H9 (cell line): ENCODE results near the gene SYT9. TPM values are rescaled to one million over a fixed set of nuclear protein-coding genes. Genes with fewer than 3 reads are reported as not detected.

Experiments used
- DNase-seq: peaks from one replicate; pipeline ENCODE4 v3.0.0-alpha.2; 2017
- H2AFZ ChIP-seq: one replicate; pipeline ENCODE4 v1.6.1; 2013; ENCODE audit warnings: mild to moderate bottlenecking, low read length, control low read depth, moderate library complexity
- H2AK5ac ChIP-seq: 2 replicates; pipeline ENCODE4 v1.6.1; 2013; ENCODE audit warnings: low read length, control low read depth, mixed read lengths; ENCODE audit not compliant: insufficient read length
- H2BK120ac ChIP-seq: one replicate; pipeline ENCODE4 v1.6.1; 2013; ENCODE audit warnings: low read depth, mild to moderate bottlenecking, low read length, control low read depth, inconsistent platforms; ENCODE audit not compliant: poor library complexity, severe bottlenecking
- H2BK12ac ChIP-seq: 2 replicates; pipeline ENCODE4 v1.6.1; 2013; ENCODE audit warnings: low read length, control low read depth, mixed read lengths, low read depth; ENCODE audit not compliant: insufficient read length
- H2BK15ac ChIP-seq: 2 replicates; pipeline ENCODE4 v1.6.1; 2013; ENCODE audit warnings: low read depth, low read length, control low read depth
- H2BK20ac ChIP-seq: one replicate; pipeline ENCODE4 v1.6.1; 2013; ENCODE audit warnings: low read depth, mild to moderate bottlenecking, low read length, control low read depth, inconsistent platforms; ENCODE audit not compliant: poor library complexity, severe bottlenecking
- H2BK5ac ChIP-seq: 2 replicates; pipeline ENCODE4 v1.6.1; 2013; ENCODE audit warnings: low read length, control low read depth, mixed read lengths; ENCODE audit not compliant: insufficient read length
- H3K14ac ChIP-seq: 2 replicates; pipeline ENCODE4 v1.6.1; 2013; ENCODE audit warnings: low read length, control low read depth; ENCODE audit not compliant: insufficient read depth
- H3K18ac ChIP-seq: 2 replicates; pipeline ENCODE4 v1.6.1; 2013; ENCODE audit warnings: low read depth, mild to moderate bottlenecking, mixed read lengths, low read length, control low read depth; ENCODE audit not compliant: insufficient read length
- H3K23ac ChIP-seq: 2 replicates; pipeline ENCODE4 v1.6.1; 2013; ENCODE audit warnings: low read length, control low read depth, mixed read lengths, low read depth; ENCODE audit not compliant: insufficient read length
- H3K23me2 ChIP-seq: 2 replicates; pipeline ENCODE4 v1.6.1; 2013; ENCODE audit warnings: low read depth, mild to moderate bottlenecking, mixed read lengths, low read length, control low read depth; ENCODE audit not compliant: insufficient read length, poor library complexity, severe bottlenecking
- H3K27ac ChIP-seq: 2 replicates; pipeline ENCODE4 v1.5.1; 2013; ENCODE audit warnings: low read length, control low read depth, mixed read lengths, low read depth; ENCODE audit not compliant: insufficient read length
- H3K27me3 ChIP-seq: 2 replicates; pipeline ENCODE4 v1.6.1; 2013; ENCODE audit warnings: low read length, control low read depth, inconsistent platforms; ENCODE audit not compliant: insufficient read depth
- H3K4ac ChIP-seq: 2 replicates; pipeline ENCODE4 v1.6.1; 2013; ENCODE audit warnings: low read depth, mild to moderate bottlenecking, control low read depth, inconsistent platforms, low read length, moderate library complexity
- H3K4me1 ChIP-seq: 2 replicates; pipeline ENCODE4 v1.6.1; 2013; ENCODE audit warnings: low read length, control low read depth, inconsistent platforms; ENCODE audit not compliant: insufficient read depth
- H3K4me2 ChIP-seq: 2 replicates; pipeline ENCODE4 v1.6.1; 2013; ENCODE audit warnings: low read length, control low read depth, mixed read lengths; ENCODE audit not compliant: insufficient read length, insufficient read depth
- H3K56ac ChIP-seq: 2 replicates; pipeline ENCODE4 v1.6.1; 2013; ENCODE audit warnings: low read depth, mild to moderate bottlenecking, mixed read lengths, low read length, control low read depth; ENCODE audit not compliant: insufficient read length
- H3K79me1 ChIP-seq: 2 replicates; pipeline ENCODE4 v1.6.1; 2013; ENCODE audit warnings: low read depth, mild to moderate bottlenecking, moderate library complexity, low read length, control low read depth, inconsistent platforms; ENCODE audit not compliant: insufficient read depth, poor library complexity, severe bottlenecking
- H3K79me2 ChIP-seq: 2 replicates; pipeline ENCODE4 v1.6.1; 2013; ENCODE audit warnings: low read length, control low read depth, inconsistent platforms; ENCODE audit not compliant: insufficient read depth
- H3K9ac ChIP-seq: 2 replicates; pipeline ENCODE4 v1.6.1; 2013; ENCODE audit warnings: low read length, control low read depth, mixed read lengths; ENCODE audit not compliant: insufficient read length; ENCODE audit errors: extremely low read depth
- H3K9me3 ChIP-seq: one replicate; pipeline ENCODE4 v1.6.1; 2013; ENCODE audit warnings: low read depth, low read length, inconsistent platforms; ENCODE audit not compliant: control insufficient read depth
- H3T11ph ChIP-seq: one replicate; pipeline ENCODE4 v1.6.1; 2013; ENCODE audit warnings: mild to moderate bottlenecking, low read length, control low read depth, inconsistent platforms
- H4K20me1 ChIP-seq: one replicate; pipeline ENCODE4 v1.6.1; 2013; ENCODE audit not compliant: control insufficient read depth, insufficient read length, insufficient read depth
- H4K5ac ChIP-seq: 2 replicates; pipeline ENCODE4 v1.6.1; 2013; ENCODE audit warnings: low read depth, mild to moderate bottlenecking, mixed read lengths, low read length, control low read depth; ENCODE audit not compliant: insufficient read length
- H4K8ac ChIP-seq: replicated peaks from 2 replicates; pipeline ENCODE4 v1.6.1; 2013; ENCODE audit warnings: low read length, control low read depth, mixed read lengths, low read depth; ENCODE audit not compliant: insufficient read length
- H4K91ac ChIP-seq: 2 replicates; pipeline ENCODE4 v1.6.1; 2013; ENCODE audit warnings: low read depth, mild to moderate bottlenecking, moderate library complexity, mixed read lengths, low read length, control low read depth; ENCODE audit not compliant: insufficient read length
- H3K27ac Mint-ChIP-seq, 3 experiments: 2 replicates in 2 of 3; 3 replicates in 1 of 3; pipeline ENCODE4 v1.8.0; 2020 to 2021; ENCODE audit warnings: mixed read lengths in 3 of 3, mild to moderate bottlenecking in 1 of 3, moderate library complexity in 1 of 3
- H3K27me3 Mint-ChIP-seq: 2 replicates; pipeline ENCODE4 v1.8.0; 2021; ENCODE audit warnings: low read depth, mild to moderate bottlenecking, moderate library complexity, mixed read lengths
- H3K36me3 Mint-ChIP-seq, 3 experiments: 2 replicates in 2 of 3; 3 replicates in 1 of 3; pipeline ENCODE4 v1.8.0; 2020 to 2021; ENCODE audit warnings: low read depth in 3 of 3, mixed read lengths in 3 of 3; ENCODE audit not compliant: insufficient read depth in 1 of 3
- H3K4me1 Mint-ChIP-seq, 2 experiments: 2 replicates each; pipeline ENCODE4 v1.8.0; 2020; ENCODE audit warnings: mixed read lengths in 2 of 2
- H3K4me3 Mint-ChIP-seq, 2 experiments: 2 replicates in 1 of 2; 3 replicates in 1 of 2; pipeline ENCODE4 v1.8.0; 2020 to 2021; ENCODE audit warnings: mild to moderate bottlenecking in 2 of 2, mixed read lengths in 2 of 2, moderate library complexity in 1 of 2
- H3K9me3 Mint-ChIP-seq, 2 experiments: 2 replicates in 1 of 2; 3 replicates in 1 of 2; pipeline ENCODE4 v1.8.0; 2020; ENCODE audit warnings: mild to moderate bottlenecking in 2 of 2, mixed read lengths in 2 of 2, moderate library complexity in 1 of 2
- WGBS: extraction: QIAGEN DNeasy Blood & Tissue Kit; methylation state at CpG from one replicate; pipeline ENCODE4 v1.1.7; 2013; ENCODE audit warnings: missing lambda C conversion rate, low lambda C conversion rate, mixed read lengths; ENCODE audit not compliant: insufficient read length; ENCODE audit errors: extremely low coverage; 5-methylcytosine and 5-hydroxymethylcytosine counted together
- total RNA-seq: library from RNA; stranded (reverse); gene quantifications from 2 replicates; pipeline ENCODE4 v1.2.1, GENCODE V29; 2021
- TF ChIP-seq, protein P1 (sequence below): fragments of 200-600 bp; sonication (generic); conservative IDR thresholded peaks from 3 replicates; pipeline ENCODE4 v1.8.0; 2021; ENCODE audit warnings: antibody characterized with exemption, mild to moderate bottlenecking

SYT9 gene
- total RNA-seq, 1 experiment from 2014 or later: 0.63 TPM

DNA sequence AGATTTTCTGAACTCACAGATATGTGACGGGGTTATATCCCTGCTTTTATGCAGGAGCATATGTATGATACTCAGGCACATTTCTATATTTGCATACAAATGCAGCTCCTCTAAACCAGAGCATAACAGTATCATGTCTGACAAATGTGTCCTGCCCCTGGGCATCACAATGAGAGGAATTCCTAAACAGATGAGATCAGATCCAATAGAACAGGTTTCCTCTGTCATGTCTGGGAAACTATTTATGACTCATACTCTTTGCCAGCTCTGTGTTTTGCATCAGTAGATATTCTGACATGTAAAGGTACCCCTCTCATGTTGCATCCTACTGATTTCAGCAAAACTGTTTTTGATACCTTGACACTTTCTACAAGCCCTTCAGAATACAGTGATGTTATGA, 29.4 kb downstream of the SYT9 start:
- Mint-ChIP-seq H3K36me3 (peaks cover 0 to 12% (median 6%) of the 10 kb centered on the region in 3 experiments; a peak in 5 of 7 replicates), H3K4me3 (no peak overlapping the region)

More for the DNA sequence above, 29.4 kb downstream of the SYT9 start:
- Histone ChIP-seq H3K18ac (no peak overlapping the region), H4K91ac (no peak overlapping the region), H2AK5ac (no peak overlapping the region), H3K14ac (no peak overlapping the region), H3K9ac (no peak overlapping the region), H3K79me1 (no peaks in the 10 kb centered on the region), H2AFZ (no peak overlapping the region), H3K4ac (no peak overlapping the region), H3K23ac (no peak overlapping the region), H4K5ac (no peak overlapping the region), H3K27ac (no peak overlapping the region), H4K8ac (no peak overlapping the region), H3K4me1 (no peaks in the 10 kb centered on the region), H3T11ph (no peak overlapping the region), H3K56ac (no peak overlapping the region), H2BK5ac (no peak overlapping the region), H3K4me2 (no peak overlapping the region), H3K79me2 (no peaks in the 10 kb centered on the region), H4K20me1 (no peaks in the 10 kb centered on the region), H2BK120ac (no peak overlapping the region), H2BK12ac (no peak overlapping the region), H3K9me3 (peaks cover 6% of the 10 kb centered on the region), H2BK20ac (no peak overlapping the region), H3K27me3 (no peaks in the 10 kb centered on the region), H2BK15ac (no peak overlapping the region), H3K23me2 (no peaks in the 10 kb centered on the region)
- H3K4me1 Mint-ChIP-seq: 0 out of 4 replicates have a peak, but pooled peaks cover 0 to 5% of the 10 kb centered on the region in 2 experiments
- no peaks in the 10 kb centered on the region; the same call in 1 of the 2 replicates for H3K27me3 Mint-ChIP-seq
- TF ChIP-seq, protein P1, sequence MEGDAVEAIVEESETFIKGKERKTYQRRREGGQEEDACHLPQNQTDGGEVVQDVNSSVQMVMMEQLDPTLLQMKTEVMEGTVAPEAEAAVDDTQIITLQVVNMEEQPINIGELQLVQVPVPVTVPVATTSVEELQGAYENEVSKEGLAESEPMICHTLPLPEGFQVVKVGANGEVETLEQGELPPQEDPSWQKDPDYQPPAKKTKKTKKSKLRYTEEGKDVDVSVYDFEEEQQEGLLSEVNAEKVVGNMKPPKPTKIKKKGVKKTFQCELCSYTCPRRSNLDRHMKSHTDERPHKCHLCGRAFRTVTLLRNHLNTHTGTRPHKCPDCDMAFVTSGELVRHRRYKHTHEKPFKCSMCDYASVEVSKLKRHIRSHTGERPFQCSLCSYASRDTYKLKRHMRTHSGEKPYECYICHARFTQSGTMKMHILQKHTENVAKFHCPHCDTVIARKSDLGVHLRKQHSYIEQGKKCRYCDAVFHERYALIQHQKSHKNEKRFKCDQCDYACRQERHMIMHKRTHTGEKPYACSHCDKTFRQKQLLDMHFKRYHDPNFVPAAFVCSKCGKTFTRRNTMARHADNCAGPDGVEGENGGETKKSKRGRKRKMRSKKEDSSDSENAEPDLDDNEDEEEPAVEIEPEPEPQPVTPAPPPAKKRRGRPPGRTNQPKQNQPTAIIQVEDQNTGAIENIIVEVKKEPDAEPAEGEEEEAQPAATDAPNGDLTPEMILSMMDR: no peak
- DNase-seq: no peak
- no CpG with 5 or more reads among the region's 1 CpG for WGBS
- H3K9me3 Mint-ChIP-seq: peaks cover 12 to 14% of the 10 kb centered on the region in 2 experiments; a peak in 3 of 5 replicates
- no peak overlapping the region for H3K27ac Mint-ChIP-seq
